C4-2B (cell line): ENCODE results near the gene MAML3.

Experiments
- CTCF ChIP-seq: fragments of 450-650 bp; conservative IDR thresholded peaks from 2 replicates; pipeline ENCODE4 v1.5.1; 2017; ENCODE audit warnings: mild to moderate bottlenecking
- ZFX ChIP-seq: fragments of 450-650 bp; IDR thresholded peaks from 2 replicates; pipeline ENCODE4 v1.6.1; 2017

GRCh38 chr4:139728146-139728545 lies 425.8 kb downstream of the MAML3 start:
- TF ChIP-seq CTCF (no peak), ZFX (no peak)
